Measurements from ENCODE around the gene FCMR. TPM values are rescaled to one million over a fixed set of nuclear protein-coding genes. Genes with fewer than 3 reads are reported as not detected.
A peak's percentile ranks its signal among the peaks of the same experiment; 100 is the strongest.
"Not testable (repeated sequence)": the region's sequence is repeated elsewhere in the genome, so short reads cannot be mapped to it uniquely, and the experiment has no call there.

FCMR gene
- total RNA-seq, 2 donors from 2014 or later: 206 to 249 TPM

GRCh38 chr1:206859082-206859521 lies 62.6 kb downstream of the FCMR start:
- H3K36me3 Mint-ChIP-seq (ENCODE audit: low read depth): no peaks in the 10 kb centered on the region
- peaks cover 29% of the 10 kb centered on the region for H3K27me3 Mint-ChIP-seq
- DNase-seq (no peak), ATAC-seq (peak; percentile 33)
- H3K27ac Mint-ChIP-seq: no peak overlapping the region
- H3K4me1 Mint-ChIP-seq: peaks cover 5% of the 10 kb centered on the region
- no peak overlapping the region for H3K4me3 Mint-ChIP-seq
- H3K9me3 ChIP-seq (ENCODE audit: control insufficient read depth, low read length, poor library complexity, severe bottlenecking): no peaks in the 10 kb centered on the region

GRCh38 chr1:206856674-206857464 lies 64.9 kb downstream of the FCMR start:
- peak; percentile 54 for ATAC-seq

GRCh38 chr1:206855859-206856258 lies 65.9 kb downstream of the FCMR start:
- no peak overlapping the region for H3K4me3 Mint-ChIP-seq
- H3K27me3 Mint-ChIP-seq: peaks cover 25% of the 10 kb centered on the region
- ATAC-seq (no peak), DNase-seq (no peak)
- H3K9me3 ChIP-seq (ENCODE audit: control insufficient read depth, low read length, poor library complexity, severe bottlenecking): no peaks in the 10 kb centered on the region
- H3K36me3 Mint-ChIP-seq (ENCODE audit: low read depth): no peaks in the 10 kb centered on the region
- peaks cover 5% of the 10 kb centered on the region for H3K4me1 Mint-ChIP-seq
- no peak overlapping the region for H3K27ac Mint-ChIP-seq

More at GRCh38 chr1:206856674-206857464, 64.9 kb downstream of the FCMR start:
- Mint-ChIP-seq H3K27me3 (peaks cover 23% of the 10 kb centered on the region), H3K4me1 (peaks cover 5% of the 10 kb centered on the region), H3K4me3 (no peak overlapping the region), H3K36me3 (ENCODE audit: low read depth) (no peaks in the 10 kb centered on the region), H3K27ac (no peak overlapping the region)
- no peaks in the 10 kb centered on the region for H3K9me3 ChIP-seq (ENCODE audit: control insufficient read depth, low read length, poor library complexity, severe bottlenecking)
- DNase-seq: no peak

GRCh38 chr1:206854401-206855129 lies 67.2 kb downstream of the FCMR start:
- Mint-ChIP-seq H3K36me3 (ENCODE audit: low read depth) (no peaks in the 10 kb centered on the region), H3K4me3 (no peak overlapping the region), H3K27ac (no peak overlapping the region), H3K4me1 (peaks cover 5% of the 10 kb centered on the region), H3K27me3 (peaks cover 30% of the 10 kb centered on the region)
- ATAC-seq (no peak), DNase-seq (no peak)
- H3K9me3 ChIP-seq (ENCODE audit: control insufficient read depth, low read length, poor library complexity, severe bottlenecking): no peaks in the 10 kb centered on the region

- not testable (repeated sequence) for H3K4me1 Mint-ChIP-seq; ATAC-seq; DNase-seq; H3K9me3 ChIP-seq (ENCODE audit: control insufficient read depth, low read length, poor library complexity, severe bottlenecking); H3K27ac Mint-ChIP-seq; H3K36me3 Mint-ChIP-seq (ENCODE audit: low read depth); H3K4me3 Mint-ChIP-seq
- peaks cover 38% of the 10 kb centered on the region for H3K27me3 Mint-ChIP-seq
Measured at GRCh38 chr1:206853696-206854095, 68.0 kb downstream of the FCMR start.

Other genes with a start within 250 kb of the FCMR start
- gene MAPKAPK2, start 237.0 kb downstream of the FCMR start, total RNA-seq: 100 to 1,000 TPM; 181 to 182 TPM
- gene IL19, start 151.2 kb downstream of the FCMR start, total RNA-seq: not detected
- gene IL10, start 149.4 kb downstream of the FCMR start, total RNA-seq: under 1 TPM; 0.20 to 0.76 TPM
- gene IL20, start 56.3 kb downstream of the FCMR start, total RNA-seq: not detected
- gene IL24, start 24.5 kb downstream of the FCMR start, total RNA-seq: not detected
- gene PIGR, start 24.5 kb upstream of the FCMR start, total RNA-seq: not detected
- not detected for gene FCAMR, start 48.5 kb upstream of the FCMR start, total RNA-seq
- gene C1orf116, start 110.8 kb upstream of the FCMR start, total RNA-seq: 1 to 10 TPM in 1 of 2 donors, under 1 TPM in 1; 0.22 to 2.7 TPM
- gene YOD1, start 129.3 kb upstream of the FCMR start, total RNA-seq: 10 to 100 TPM in 1 of 2 donors, 1 to 10 TPM in 1; 8.3 to 14.4 TPM
- gene PFKFB2, start 131.3 kb upstream of the FCMR start, total RNA-seq: 1 to 10 TPM; 1.7 to 2.0 TPM
- gene C4BPB, start 166.9 kb upstream of the FCMR start, total RNA-seq: under 1 TPM in 1 of 2 donors, not detected in 1; 0.27 TPM
- under 1 TPM in 1 of 2 donors, not detected in 1; 0.12 TPM for gene C4BPA, start 182.3 kb upstream of the FCMR start, total RNA-seq